ENCODE results near the gene CD46.

The CD46 gene

DNA sequence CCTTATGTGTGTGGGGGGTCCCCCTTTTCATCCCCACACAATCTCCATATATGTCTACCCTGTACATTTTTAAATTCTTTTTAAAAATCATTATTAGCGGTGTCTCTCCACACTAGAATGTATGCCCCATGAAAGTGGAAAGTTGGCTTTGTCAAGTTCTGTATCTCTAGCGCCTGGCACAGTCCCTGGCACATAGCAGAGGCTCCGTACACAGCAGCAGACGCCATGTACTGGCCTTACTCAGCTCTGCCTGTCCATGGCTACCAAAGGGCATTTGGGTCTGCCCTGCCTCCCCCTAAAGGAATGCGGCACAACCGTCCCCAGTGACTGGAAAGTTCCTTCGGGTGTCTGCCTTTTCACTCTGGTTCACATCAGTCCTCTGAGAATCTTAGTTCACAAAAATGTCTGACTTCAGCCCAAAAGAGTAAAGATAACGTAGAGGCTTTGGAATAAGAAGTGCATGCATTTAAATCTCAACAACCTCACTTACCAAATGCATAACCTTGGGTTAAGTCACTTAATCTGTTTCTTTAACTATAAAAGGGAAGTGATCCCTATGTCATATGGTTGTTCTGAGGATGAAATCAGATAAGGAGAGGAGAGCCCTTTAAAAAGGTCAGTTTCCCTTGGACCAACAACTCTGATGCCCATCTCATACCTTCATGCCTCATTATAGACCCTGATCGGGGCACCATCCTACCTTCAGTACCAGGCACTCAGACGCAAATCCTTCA is 61.1 kb downstream of the CD46 start:
- ATAC-seq (no peak), DNase-seq (ENCODE audit: low spot score in 2 of 2) (no peak)
- peaks cover 77% of the 10 kb centered on the region for H3K36me3 Mint-ChIP-seq
- peaks cover 76% of the 10 kb centered on the region for H3K4me1 Mint-ChIP-seq
- peak overlapping the region; percentile 85 for H3K27ac Mint-ChIP-seq
- H3K9me3 Mint-ChIP-seq, result no peaks in the 10 kb centered on the region
- no peak overlapping the region for H3K4me3 Mint-ChIP-seq

DNA sequence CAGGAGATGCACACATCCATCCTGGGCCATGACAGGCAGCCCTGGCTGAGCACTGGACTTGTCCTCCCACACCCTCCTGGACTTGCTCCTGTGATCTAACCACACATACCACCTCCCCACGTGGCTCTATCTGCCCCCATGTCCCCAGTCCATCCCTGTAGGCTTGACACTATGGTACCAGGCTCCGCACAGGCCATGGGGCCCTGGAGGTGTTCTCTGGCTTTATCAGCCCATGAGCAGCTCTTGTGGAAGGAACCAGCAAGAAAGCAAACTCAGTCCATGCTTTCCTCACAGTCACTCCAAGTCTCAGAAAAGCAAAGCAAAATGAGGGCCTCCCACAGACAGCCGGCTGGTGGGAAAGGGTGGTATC is 61.6 kb downstream of the CD46 start:
- ATAC-seq (no peak), DNase-seq (ENCODE audit: low spot score in 2 of 2) (no peak)
- peak overlapping the region; percentile 85 for H3K27ac Mint-ChIP-seq
- H3K9me3 Mint-ChIP-seq, result no peaks in the 10 kb centered on the region
- H3K4me3 Mint-ChIP-seq, result no peak overlapping the region
- peaks cover 74% of the 10 kb centered on the region for H3K36me3 Mint-ChIP-seq
- peaks cover 72% of the 10 kb centered on the region for H3K4me1 Mint-ChIP-seq

- no peaks in the 10 kb centered on the region for H3K9me3 Mint-ChIP-seq
- peak overlapping the region; percentile 85 for H3K27ac Mint-ChIP-seq
- H3K4me1 Mint-ChIP-seq, result peaks cover 68% of the 10 kb centered on the region
- H3K36me3 Mint-ChIP-seq, result peaks cover 71% of the 10 kb centered on the region
- no peak for ATAC-seq
- DNase-seq (ENCODE audit: low spot score in 2 of 2), result no peak
- H3K4me3 Mint-ChIP-seq, result no peak overlapping the region
These were observed 62.1 kb downstream of the CD46 start for GRCh38 chr1:207813946-207814345.

- Mint-ChIP-seq H3K36me3 (peaks cover 71% of the 10 kb centered on the region), H3K9me3 (no peaks in the 10 kb centered on the region), H3K4me3 (no peak overlapping the region), H3K4me1 (peaks cover 65% of the 10 kb centered on the region), H3K27ac (peak overlapping the region; percentile 85)
- ATAC-seq, result no peak
- DNase-seq (ENCODE audit: low spot score in 2 of 2), result no peak
These were observed 62.6 kb downstream of the CD46 start for GRCh38 chr1:207814469-207814868.

GRCh38 chr1:207815466-207815865 is 63.6 kb downstream of the CD46 start:
- Mint-ChIP-seq H3K36me3 (peaks cover 68% of the 10 kb centered on the region), H3K4me1 (peaks cover 70% of the 10 kb centered on the region), H3K4me3 (peak overlapping the region; percentile 40), H3K9me3 (no peaks in the 10 kb centered on the region), H3K27ac (peak overlapping the region; percentile 85)
- no peak for DNase-seq (ENCODE audit: low spot score in 2 of 2)
- ATAC-seq, result no peak

DNA sequence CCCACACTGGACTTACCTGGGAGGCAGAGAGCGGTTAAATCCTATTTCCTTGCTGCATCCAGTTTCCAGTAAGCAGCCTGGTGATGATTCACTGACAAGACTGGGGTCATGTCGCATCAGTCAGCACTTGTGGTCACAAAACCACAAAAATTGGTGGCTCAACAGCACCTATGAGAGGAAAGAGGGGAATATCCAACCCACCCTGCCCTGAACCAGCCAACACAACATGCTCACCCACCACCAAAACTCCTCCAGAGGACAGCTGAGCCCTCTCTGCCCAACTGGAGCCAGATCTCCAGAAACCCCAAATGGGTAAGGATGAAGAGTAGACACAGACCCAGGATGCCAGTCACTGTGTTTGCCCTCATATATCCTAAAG is 64.0 kb downstream of the CD46 start:
- no peaks in the 10 kb centered on the region for H3K9me3 Mint-ChIP-seq
- peaks cover 68% of the 10 kb centered on the region for H3K36me3 Mint-ChIP-seq

DNA sequence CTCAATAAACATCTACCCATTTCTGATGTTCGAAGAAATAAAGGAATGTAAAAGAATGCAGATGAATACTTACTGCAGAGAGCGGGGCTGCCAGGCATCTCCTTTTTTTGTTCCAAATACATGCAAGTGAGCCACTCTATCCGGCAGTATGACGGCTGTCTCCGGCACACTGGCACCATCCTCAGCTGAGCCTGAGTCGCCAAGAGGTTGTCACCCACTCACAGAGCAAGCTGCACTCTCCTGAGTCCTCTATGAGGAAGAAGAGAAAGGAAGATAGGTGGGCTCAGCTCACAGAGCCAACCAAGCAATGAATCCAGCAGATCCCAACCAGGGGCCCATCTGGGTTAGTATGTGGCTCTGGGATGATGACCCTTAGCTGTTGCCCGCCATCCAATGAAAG is 65.3 kb downstream of the CD46 start:
- ATAC-seq, result no peak
- no peak for DNase-seq (ENCODE audit: low spot score in 2 of 2)
- no peaks in the 10 kb centered on the region for H3K9me3 Mint-ChIP-seq
- peaks cover 61% of the 10 kb centered on the region for H3K36me3 Mint-ChIP-seq
- no peak overlapping the region for H3K4me3 Mint-ChIP-seq
- H3K27ac Mint-ChIP-seq, result peak overlapping the region; percentile 85
- peaks cover 74% of the 10 kb centered on the region for H3K4me1 Mint-ChIP-seq

More for the DNA sequence above, 64.0 kb downstream of the CD46 start:
- DNase-seq (ENCODE audit: low spot score in 2 of 2) (peak in 1 of 2 donors; percentile 67), ATAC-seq (peak; percentile 92)
- H3K4me1 Mint-ChIP-seq, result peaks cover 75% of the 10 kb centered on the region
- peak overlapping the region; percentile 40 for H3K4me3 Mint-ChIP-seq
- H3K27ac Mint-ChIP-seq, result peak overlapping the region; percentile 85

DNA sequence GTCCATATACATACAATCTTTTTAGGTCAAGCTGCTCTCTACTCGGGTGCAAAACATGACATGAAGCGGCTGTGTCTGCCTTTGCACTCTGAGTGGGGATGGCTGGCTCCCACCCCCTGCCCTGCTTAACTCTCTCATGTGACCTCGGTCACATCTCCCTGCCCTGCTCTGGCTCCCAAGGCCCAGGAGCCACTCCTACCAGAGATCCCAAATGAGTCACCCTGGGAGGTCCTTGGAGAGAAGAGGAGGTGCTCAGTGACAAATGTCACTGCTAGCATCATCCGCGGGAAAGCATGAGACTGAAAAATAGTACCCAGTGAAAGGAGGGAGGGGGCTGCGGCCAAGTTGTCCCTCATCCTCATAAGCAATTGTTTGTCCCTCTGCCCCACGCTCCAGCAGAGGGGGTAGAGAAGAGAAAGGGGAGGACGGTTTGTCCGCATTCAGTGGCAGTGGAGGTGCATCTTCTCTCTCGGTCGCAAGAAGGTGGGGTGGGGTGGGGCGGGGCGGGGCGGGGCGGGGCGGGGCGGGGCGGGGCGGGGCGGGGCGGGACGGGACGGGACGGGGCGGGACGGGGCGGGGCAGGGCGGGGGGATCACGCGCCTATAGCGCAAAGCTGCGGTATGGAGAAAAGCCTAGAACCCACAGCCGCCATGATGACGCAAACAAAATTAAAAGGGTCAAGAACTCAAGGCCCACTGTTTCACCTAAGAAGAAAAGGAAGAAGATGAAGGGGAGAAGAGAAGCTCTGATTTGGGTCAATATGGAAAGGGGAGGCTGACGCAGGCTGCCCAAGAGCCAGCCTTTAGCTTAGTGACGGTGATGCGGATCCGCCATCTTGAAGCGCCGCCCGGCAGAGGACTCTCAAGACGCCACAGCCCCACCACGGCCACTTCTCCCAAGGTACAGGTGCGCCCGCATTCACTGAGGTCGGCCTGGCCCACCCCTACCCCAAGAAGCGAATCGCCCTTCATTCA is 66.2 kb downstream of the CD46 start:
- H3K36me3 Mint-ChIP-seq, result peaks cover 63% of the 10 kb centered on the region
- no peaks in the 10 kb centered on the region for H3K9me3 Mint-ChIP-seq
- no peak overlapping the region for H3K4me3 Mint-ChIP-seq
- DNase-seq (ENCODE audit: low spot score in 2 of 2) (no peak), ATAC-seq (no peak)
- peaks cover 82% of the 10 kb centered on the region for H3K4me1 Mint-ChIP-seq
- H3K27ac Mint-ChIP-seq, result peak overlapping the region; percentile 20

GRCh38 chr1:207818971-207819451 is 67.2 kb downstream of the CD46 start:
- no peak for DNase-seq (ENCODE audit: low spot score in 2 of 2)
- Mint-ChIP-seq H3K9me3 (no peaks in the 10 kb centered on the region), H3K27ac (peak overlapping the region; percentile 15), H3K4me1 (peaks cover 82% of the 10 kb centered on the region), H3K4me3 (no peak overlapping the region), H3K36me3 (peaks cover 60% of the 10 kb centered on the region)
- ATAC-seq, result no peak

GRCh38 chr1:207820568-207821463 is 69.0 kb downstream of the CD46 start:
- H3K36me3 Mint-ChIP-seq, result peaks cover 58% of the 10 kb centered on the region

GRCh38 chr1:207821464-207822045 is 69.7 kb downstream of the CD46 start:
- H3K36me3 Mint-ChIP-seq, result peaks cover 58% of the 10 kb centered on the region
- H3K4me1 Mint-ChIP-seq, result peaks cover 81% of the 10 kb centered on the region
- no peak for ATAC-seq
- peak overlapping the region; percentile 71 for H3K4me3 Mint-ChIP-seq
- no peaks in the 10 kb centered on the region for H3K9me3 Mint-ChIP-seq
- peak overlapping the region; percentile 93 for H3K27ac Mint-ChIP-seq
- no peak for DNase-seq (ENCODE audit: low spot score in 2 of 2)

More at GRCh38 chr1:207820568-207821463, 69.0 kb downstream of the CD46 start:
- Mint-ChIP-seq H3K9me3 (no peaks in the 10 kb centered on the region), H3K4me3 (peak overlapping the region; percentile 71), H3K4me1 (peaks cover 81% of the 10 kb centered on the region), H3K27ac (peak overlapping the region; percentile 15)
- DNase-seq (ENCODE audit: low spot score in 2 of 2) (no peak), ATAC-seq (no peak)

DNA sequence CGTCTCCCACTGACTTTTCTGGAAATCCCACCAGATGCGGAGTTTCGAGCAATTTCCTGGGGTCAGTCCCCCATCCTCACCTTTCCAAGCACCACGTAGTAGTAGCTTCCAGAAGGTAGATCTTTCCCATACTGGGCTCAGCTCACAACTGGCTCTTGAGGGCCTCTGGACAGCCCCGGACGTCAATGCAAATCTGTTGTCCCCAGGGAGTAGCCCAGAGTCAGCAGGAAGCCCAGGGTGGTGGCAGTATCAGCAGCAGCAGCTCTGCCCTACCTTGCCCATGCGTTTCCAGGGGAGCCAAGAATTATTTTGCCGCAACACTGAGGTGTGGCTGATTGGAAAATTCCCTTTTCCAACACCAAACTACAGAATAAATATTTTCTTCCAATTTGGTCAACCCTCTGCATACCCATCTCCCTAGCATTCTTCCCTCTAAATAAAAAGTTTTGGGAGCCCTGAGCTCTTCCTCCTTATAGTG is 70.3 kb downstream of the CD46 start:
- Mint-ChIP-seq H3K9me3 (no peaks in the 10 kb centered on the region), H3K27ac (peak overlapping the region; percentile 93), H3K36me3 (peaks cover 61% of the 10 kb centered on the region), H3K4me1 (peaks cover 81% of the 10 kb centered on the region), H3K4me3 (peak overlapping the region; percentile 71)
- ATAC-seq (no peak), DNase-seq (ENCODE audit: low spot score in 2 of 2) (no peak)

GRCh38 chr1:207822602-207823451 is 71.0 kb downstream of the CD46 start:
- Mint-ChIP-seq H3K9me3 (no peaks in the 10 kb centered on the region), H3K4me3 (peak overlapping the region; percentile 71), H3K36me3 (peaks cover 59% of the 10 kb centered on the region), H3K27ac (peak overlapping the region; percentile 93), H3K4me1 (peaks cover 79% of the 10 kb centered on the region)
- ATAC-seq (no peak), DNase-seq (ENCODE audit: low spot score in 2 of 2) (peak in 1 of 2 donors; percentile 63)

GRCh38 chr1:207823531-207823879 is 71.7 kb downstream of the CD46 start:
- Mint-ChIP-seq H3K36me3 (peaks cover 55% of the 10 kb centered on the region), H3K9me3 (no peaks in the 10 kb centered on the region), H3K4me3 (peak overlapping the region; percentile 71), H3K4me1 (peaks cover 83% of the 10 kb centered on the region), H3K27ac (peak overlapping the region; percentile 93)
- no peak for ATAC-seq
- DNase-seq (ENCODE audit: low spot score in 2 of 2), result no peak
